D341Med (cell line): ENCODE data around the gene CROCC2.
"Not testable (repeated sequence)": the region's sequence is repeated elsewhere in the genome, so short reads cannot be mapped to it uniquely, and the experiment has no call there.

Experiments
- DNase-seq: peaks from one replicate; pipeline ENCODE4 v3.0.0; 2012; ENCODE audit warnings: low spot score

Gene CROCC2

DNA sequence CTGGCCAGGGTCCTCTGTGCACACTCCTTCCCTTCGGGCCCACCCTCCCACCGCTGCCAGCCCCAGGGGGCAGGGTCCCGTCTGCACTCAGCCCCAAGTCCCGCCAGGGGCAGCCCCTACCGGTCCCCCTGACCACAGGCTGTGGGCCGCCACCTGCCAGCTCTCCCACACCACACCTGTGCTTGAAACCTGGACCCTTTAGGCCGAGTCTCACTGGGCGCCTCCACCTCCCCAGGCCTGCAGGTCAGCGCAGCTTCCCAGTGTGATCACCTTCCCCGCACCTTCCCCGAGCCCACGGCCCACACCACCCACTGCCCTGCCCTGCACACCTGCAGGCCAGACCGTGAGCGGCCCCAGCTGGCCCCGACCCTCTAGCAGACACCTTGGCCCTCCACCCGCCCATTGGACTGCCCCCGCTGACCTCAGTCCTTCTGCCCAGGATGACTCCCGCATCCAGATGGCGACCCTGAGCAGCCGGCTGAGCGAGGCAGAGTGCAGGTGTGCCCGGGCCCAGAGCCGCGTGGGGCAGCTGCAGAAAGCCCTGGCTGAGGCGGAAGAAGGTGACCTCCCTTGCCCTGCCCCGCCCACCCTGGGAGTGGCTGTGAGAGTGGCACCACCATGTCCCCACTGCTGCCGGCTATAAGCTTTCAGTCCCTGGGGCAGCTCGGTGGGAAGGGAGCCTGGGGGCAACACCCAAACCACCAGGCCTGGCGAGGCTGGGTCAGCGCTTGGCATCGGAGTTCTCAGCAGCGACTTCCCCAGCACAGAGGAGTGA is 61.0 kb downstream of the CROCC2 start:
- no peak for DNase-seq

DNA sequence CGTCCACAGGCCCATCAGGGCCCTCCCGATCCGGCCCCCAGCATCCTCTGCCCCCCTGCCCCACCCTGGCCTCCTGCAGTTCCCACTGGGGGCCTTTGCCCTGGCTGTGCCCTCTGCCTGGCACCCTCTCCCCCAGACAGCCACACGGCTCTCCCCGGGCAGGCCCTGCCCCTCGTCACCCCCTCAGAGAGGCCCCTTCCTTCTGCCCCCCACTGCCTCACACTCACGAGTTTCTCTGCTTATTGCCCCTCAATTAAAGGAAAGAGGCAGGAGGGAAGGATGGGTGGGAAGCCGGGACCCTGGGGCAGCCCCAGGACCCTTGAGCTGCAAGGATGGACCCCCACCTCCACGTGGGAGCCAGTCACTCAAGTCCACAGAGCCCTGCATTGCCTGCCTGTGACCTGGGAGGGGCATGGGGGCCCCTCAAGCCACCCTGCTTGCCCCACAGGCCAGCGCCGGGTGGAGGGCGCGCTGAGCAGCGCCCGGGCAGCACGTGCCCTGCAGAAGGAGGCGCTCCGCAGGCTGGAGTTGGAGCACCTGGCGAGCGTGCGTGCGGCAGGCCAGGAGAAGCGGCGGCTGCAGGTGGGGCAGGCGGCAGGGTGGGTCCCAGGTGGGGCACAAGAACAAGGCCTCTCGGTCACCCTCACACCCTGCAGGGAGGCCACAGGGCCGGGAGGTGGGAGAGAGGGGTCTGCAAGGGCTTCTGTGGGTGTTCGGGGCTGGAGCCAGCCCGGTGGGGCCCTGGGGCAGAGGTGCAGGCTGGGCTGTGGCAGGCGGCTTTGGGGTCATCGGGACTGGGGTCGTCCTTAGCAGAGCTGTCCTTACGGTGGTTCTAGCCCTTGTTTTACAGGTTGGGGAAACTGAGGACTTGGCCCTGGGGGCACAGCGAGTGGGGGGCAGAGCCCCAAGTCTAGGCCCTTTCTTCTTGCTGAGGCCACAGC is 61.8 kb downstream of the CROCC2 start:
- no peak for DNase-seq

DNA sequence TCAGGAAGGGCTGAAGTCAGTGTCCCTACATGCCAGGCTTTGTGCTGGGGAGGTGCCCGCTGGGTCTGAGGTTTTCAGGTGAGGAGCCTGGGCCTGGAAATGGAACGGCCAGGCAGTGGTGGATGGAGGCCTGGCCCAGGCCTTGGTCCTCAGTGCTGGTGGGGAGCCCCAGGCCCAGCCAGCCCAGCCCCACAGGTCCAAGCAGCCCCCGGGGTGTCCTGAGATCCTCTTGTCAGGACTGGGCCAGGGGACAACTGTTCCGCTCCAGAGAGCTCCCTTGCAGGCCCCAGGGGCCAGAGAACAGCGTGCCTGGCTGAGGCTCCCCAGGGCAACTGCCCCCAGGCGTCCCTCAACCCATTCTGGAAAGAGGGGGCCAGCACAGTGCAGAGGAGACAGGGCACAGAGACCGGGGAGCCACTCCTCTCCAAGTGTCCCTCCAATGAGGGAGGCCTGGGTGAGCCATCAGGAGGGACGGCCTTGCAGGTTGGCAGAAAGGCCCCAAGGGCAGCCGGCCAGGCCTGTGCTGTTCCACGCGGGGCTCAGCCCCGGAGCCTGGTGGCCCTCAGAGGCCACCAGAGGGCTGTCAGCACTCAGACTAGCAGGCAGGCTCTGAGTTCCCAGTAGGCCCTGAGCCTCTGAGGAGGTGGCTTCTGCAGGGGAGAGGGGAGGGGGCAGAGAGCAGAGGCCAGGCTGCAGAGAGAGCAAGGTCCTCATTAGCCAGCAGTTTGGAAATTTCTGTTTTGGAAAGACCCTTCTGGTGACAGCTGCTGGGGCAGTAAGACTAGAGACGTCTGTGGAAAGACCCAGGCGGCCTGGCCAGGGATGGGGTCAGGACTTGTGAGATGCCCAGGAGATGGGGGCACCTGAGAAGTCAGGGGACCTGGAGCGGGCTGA is 62.8 kb downstream of the CROCC2 start:
- no peak for DNase-seq

DNA sequence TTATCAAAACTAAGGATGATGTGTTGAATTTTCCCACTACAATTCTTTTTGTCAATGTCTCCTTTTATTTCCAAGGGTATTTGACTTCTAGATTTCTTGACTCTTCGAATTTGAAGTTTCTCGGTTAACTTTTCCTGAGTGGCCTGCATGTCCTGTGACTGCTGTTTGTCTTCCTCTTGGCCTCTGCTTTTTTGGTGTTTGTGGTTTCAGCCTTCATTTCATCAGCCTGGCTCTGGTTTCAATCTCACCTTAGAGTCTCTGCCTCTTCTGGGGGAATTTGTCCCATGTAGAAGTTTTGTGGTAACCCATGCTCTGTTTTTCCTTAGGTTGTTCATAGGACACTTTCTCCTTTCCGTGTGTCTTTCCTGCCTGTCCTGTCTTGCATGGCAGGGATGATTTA is 64.0 kb downstream of the CROCC2 start:
- no peak for DNase-seq

DNA sequence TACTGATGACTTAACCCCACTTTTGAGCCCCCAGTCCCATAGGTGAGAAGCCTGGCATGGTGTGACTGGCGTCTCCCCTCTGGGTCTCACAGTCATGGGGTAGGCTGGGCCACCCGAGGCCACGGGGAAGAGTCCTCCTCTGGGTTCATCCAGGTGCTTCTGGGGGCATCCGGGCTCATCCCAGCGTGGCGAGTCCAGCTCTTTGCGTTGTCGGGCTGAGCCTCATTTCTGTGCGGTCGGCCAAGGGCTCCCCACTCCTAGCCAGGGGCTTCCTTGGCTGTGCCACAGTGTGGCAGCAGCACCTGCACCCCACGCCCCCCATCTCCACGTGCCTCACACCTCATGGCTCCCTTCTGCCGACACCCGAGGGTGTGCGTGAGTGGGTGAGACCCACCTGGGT is 64.7 kb downstream of the CROCC2 start:
- DNase-seq: no peak

DNA sequence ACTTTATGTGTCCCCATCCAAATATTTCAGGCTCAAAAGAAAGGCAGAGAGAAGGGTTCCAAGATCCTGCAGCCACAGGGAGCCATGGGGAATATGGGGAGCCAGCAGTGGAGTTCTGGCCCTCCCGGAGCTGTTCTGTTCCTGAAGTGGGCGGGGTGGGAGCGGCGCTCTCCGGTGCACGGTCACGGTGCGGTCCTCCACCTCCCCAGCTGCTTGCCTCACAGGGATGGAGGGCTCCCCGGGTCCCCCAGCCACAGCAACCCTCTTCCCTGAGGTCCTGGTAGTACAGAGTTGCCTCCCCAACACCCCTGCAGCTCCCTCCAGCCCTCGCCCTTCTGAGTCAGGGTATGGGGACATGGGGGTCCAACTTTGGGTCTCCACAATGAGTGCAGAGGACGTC is 66.1 kb downstream of the CROCC2 start:
- DNase-seq: no peak

DNA sequence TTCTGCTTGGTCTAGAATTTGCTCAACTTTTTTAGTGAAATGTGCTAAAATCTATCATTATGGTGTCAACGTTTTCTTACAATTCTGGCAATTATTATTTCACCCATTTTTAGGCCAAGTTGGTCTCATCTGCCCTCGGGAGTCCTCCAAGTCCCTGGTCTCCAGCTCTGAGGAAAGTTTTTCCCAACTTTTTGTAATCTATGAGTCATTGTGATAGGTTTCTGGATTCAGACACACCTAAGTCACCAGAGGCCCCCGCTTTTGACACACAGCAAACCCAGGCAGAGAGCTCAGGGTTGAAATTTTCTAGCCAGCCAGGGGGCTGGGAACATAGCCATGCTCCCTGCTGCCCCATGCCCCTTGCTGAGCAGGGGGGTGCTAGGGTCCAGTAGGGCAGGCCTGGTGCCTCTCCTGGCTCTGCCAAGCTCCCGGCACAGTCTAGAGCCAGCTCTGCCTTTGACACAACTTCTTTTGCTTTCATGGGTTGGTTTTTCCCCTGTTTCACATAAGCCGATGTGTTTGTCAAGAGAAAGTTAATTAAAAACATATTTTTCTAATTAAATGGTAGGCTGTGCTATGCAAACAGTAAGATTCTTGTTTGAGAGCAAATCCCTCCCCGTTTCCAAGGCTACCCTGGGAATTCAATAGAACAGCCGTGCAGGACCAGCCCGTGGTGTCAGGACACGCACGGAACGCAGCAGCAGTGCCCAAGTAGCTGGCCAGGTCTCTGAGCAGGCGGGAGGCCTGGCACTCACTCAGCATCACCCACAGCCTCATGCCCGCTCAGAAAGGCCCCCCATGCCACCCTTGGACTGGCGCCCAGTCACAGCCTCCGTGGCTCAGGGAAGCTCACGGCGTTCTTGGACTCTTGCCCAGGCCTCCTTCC is 66.7 kb downstream of the CROCC2 start:
- DNase-seq: no peak

DNA sequence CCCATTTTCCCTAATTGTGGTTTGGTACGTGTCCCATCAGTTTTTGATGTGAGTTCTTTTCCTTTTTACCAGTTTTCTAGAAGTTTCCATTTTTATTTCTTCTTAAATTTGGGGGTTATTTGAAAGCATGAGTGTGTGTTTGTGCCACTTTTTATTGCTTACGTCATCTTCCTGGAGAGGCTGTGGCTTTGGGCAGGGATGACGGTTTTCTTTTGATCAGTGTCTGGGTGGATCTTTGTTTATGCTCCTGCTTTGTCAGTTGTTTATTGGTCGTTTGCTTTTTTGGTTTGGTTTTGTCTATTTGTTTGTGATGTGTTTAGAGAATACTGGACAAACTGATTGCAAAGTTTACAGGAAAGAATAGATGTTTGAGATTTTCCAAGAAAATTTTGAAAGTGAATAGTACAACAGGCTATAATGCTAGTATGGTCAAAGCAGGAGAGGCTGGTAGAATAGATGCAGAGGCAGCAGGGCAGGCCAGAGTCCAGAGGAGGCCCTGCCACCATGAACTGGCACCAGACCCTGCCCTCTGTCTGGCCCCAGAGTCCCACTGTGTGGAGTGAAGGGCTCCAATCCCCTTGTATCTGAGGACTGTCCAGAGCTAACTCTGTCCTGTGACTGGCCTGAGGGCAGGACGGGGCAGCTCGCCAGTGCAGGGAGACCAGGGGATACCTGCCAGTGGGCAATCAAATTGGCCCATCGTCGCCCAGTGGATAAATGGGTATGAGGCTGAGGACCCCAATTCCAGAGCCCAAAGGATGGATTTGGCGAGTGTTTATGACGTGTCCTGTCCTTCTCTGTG is 68.8 kb downstream of the CROCC2 start:
- no peak for DNase-seq

DNA sequence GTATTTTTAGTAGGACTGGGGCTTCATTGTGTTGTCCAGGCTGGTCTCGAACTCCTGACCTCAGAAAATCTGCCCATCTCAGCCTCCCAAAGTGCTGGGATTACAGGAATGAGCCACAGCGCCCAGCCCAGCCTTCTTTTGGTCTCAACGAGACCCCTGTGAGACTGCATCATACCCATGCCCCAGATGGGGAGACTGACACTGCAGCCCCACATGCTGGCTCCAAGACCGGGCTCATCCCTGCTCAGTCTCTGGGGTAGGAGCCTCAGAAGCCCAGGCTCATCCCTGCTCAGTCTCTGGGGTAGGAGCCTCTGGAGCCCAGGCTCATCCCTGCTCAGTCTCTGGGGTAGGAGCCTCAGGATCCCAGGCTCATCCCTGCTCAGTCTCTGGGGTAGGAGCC is 69.8 kb downstream of the CROCC2 start:
- not testable (repeated sequence) for DNase-seq

DNA sequence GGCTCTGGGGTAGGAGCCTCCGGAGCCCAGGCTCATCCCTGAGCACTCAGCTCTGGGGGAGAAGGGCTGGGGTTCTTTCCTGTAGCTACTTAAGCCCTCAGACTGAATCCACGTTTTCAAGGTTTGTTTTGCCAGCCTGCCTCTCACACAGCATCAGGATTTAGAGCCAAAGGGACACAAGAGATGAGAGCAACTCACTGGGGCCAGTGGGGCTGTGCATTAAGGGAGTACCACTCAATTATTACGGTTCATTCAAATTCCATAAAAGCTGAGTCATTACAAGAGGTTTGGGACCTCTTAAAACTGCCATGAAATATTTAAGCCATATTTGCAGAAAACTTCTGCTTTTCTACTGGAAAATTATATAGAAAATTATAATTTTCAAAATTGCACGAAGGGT is 75.1 kb downstream of the CROCC2 start:
- DNase-seq: no peak

DNA sequence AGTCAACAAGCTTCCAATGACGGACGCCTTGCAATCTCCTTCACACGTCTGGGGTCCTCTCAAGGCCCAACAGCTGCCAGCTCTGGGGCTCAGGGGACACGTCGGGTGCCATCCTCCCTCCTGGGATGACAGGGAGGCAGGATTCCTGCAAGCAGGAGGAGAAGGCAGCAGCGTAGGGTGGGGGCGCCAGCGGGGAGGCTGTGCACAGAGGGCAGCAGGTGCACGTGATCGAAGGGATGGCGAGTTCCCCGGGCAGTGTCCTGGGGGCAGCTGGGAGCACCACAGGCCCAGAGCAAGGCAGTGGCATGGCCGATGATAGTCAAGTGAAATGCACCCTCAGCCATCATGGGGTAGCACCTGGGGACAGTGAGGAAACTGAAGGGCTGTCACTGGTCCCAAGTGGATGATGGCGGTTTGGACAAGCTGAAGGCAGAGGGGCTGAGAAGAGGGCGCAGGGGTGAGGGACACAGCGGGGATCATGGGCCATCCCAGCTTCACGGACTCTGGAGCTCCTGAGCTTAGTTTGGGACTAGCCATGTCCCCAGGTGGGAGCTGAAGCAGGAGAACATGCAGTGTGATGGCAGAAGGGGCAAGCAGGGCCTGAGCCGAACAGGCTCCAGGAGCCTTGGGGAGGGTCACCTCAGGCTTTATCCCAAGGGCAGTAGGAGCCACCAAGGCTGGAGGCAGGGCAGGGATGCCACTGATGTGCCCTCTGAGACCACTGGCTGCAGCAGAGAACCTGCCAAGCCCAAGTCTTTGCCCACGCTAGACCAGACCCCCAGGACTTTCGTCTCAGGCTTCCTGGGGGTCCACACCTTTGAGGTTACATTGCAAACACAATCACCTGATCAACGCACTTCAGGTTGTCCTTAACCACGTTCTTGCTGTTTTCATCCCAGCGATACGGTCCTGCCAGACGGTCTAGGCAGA is 76.0 kb downstream of the CROCC2 start:
- DNase-seq: no peak

DNA sequence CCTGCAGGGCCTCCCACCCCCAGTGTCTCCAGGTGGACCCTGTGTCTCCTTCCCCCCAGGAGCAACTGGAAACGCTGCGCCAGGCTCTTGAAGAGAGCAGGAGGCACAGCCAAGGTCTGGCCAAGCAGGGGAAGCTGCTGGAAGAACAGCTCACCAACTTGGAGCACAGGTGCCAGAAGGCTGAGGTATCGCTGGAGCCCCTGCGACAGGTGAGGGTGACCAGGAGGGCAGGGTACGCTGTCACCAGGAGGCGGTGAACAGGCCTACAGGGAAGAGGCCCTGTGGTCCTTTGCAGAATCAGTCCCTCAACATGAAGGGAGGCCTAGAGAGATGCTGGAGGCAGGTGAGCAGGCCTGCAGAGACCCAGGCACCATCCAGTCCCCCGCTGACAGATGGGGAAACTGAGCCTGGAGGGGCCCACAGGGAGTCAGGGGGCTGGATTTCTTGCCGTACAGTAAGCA is 76.7 kb downstream of the CROCC2 start:
- DNase-seq: no peak

DNA sequence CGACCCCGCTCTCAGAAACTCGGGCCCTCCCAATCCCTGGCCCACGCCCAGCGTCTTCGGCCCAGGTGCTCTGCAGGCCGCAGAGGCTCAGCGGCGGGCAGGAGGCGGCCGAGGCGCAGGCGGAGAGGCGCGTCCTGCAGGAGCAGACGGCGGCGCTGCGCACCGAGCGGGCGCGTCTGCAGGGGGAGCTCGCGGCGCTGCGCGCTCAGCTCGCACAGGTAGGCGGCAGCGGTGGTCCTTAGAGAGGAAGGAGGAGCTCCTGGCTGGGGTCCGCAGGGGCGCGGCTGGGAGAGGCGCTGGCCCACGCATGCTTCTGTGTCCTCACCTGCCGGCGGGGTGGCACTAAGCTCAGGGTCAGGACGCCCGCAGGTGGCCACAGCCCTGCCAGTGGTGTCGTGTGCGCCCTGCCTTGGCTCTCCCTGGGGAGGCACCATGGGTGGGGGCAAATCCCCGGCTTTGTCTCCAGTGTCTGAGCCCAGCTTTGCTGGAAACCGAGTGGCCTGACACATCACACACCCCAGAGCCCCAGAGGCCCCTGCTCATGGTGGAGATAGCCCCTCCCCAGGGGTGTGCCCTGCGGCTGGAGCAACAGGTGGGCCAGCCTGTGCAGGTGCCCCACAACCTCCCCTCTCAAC is 77.3 kb downstream of the CROCC2 start:
- DNase-seq: peak; percentile 85

DNA sequence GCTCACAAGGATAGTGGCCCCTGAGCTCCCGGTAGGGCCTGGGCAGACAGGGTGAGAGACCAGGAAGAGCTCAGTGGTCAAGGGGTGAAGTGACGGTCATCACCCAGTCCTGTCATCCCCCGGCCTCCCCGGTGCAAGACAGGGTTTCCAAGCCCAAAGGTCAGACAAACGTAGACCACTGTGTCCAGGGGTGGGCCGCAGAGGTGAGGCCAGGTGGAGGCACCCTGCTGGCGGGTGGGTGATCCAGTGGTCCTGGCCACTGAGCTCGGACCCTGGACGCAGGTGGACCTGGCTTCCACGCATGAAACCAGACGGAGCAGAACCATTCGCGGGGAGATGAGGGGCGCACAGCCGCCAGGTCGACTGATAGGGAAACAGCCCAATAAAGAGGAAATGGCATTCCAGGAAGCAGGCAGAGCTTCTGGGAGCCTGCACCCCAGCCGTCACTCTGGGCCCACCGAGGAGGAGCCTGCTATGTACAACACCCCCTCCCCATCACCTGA is 77.9 kb downstream of the CROCC2 start:
- no peak for DNase-seq

DNA sequence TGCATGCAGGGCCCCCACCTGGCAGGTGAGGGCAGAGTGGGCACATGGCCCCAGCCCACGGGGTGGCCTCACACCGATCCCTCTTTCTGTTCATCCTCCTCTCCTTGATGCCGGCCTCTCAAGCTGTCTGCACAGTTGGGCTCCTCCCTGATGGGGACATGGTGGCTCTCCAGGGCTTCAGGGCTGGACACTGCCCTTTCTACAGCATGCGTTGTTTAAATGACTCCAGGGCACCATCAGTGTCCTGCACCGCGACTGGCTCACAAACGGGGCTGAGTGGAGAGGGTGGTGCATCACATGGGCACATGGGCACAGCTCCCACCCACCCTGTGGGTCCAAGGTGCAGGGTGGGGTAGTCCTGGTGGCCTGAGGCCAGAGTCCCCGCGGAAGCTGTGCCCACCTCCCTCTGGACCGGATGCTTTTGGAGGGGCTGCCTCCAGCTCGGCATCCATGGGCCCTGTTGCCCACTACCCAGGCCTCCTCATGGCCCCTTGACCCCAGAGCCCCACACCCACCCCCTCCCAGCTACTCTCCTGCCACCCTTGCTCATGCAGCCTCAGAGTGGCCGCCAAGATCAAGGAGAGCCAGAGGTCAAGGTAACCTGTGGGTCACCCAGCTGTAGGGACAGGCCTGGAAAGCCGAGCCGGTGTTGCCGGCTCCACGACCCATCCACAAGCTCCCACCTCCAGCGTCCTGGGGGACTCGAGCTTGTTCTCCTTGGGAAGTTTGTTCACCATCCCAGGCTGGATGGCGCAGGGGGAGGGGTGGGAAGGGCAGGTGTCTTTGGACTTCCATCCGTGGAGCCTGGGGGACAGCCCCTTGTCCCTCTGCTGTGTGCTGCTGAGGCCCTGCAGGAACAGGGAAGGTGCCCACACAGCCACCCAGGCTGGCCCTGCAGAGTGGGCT is 80.0 kb downstream of the CROCC2 start:
- no peak for DNase-seq

DNA sequence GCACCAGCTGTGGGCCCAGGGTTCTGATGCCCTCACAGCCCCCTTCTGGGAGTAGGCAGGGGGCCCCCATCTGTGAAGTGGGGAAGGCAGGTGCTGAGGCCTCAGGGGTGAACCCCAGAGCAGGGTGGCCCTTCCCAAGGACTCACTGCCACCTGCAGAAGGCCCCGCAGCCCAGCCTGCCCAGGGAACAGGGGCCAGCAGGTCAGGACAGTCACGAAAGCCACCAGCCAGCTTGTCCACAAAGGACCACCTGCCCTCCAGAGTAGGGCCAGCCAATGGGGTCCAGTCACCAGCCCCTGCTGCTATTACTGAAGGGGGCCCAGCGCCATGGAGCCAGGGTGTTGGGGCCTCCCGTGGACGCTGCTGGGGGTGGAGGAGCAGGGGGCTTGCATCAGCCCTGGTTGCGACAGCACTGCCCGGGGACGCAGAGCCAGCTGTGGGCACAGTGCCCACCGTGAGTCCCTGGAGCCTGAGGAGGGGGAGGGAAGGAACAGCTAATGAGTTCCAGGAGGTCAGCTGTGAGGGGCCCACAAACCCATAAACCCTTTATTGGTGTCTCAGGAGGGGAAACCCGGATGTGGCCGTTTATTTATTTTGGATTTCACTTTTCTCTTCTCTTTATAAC is 80.8 kb downstream of the CROCC2 start:
- DNase-seq: no peak

DNA sequence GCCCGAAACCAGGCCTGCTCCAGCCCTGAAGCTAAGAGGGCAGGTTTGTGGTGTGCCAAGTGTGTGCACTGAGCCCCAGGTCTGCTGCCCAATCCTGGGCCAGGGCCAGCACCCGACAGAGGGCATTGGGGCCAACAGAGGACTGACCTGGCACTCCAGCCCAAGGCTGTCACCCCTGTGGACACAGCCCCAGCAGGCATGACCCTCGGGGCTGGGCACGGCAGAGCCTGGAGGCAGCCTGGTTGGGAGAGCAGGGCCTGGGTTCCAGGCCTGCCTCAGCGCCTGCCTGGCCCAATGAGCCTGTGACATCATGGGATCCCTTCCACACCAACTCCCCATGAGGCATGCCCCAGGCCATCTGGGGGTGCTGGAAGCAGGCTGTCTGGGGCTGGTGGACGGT is 81.5 kb downstream of the CROCC2 start:
- DNase-seq: no peak
